ENCODE data around the gene COL5A2.

The COL5A2 gene

DNA sequence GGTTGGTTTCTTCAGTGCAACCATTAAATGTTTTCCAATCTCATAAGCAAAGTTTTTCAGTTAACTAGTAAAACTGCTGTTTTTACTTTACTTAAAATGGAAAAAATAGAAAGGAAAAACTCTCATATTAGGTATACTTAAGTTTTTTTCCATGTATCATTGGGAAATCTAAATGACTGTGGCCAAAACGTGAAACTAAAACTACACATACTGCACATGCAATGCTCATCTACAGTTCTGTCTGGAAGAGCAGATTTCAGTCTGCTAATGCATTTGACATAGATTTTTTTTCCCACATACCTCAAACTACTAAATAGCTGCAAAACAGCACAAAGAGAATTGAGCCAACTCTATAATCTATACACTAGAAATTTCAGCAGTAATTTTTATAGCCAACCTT is 62.6 kb downstream of the COL5A2 start:
- H3K27ac ChIP-seq: no peak overlapping the region
- TF ChIP-seq, protein P1, sequence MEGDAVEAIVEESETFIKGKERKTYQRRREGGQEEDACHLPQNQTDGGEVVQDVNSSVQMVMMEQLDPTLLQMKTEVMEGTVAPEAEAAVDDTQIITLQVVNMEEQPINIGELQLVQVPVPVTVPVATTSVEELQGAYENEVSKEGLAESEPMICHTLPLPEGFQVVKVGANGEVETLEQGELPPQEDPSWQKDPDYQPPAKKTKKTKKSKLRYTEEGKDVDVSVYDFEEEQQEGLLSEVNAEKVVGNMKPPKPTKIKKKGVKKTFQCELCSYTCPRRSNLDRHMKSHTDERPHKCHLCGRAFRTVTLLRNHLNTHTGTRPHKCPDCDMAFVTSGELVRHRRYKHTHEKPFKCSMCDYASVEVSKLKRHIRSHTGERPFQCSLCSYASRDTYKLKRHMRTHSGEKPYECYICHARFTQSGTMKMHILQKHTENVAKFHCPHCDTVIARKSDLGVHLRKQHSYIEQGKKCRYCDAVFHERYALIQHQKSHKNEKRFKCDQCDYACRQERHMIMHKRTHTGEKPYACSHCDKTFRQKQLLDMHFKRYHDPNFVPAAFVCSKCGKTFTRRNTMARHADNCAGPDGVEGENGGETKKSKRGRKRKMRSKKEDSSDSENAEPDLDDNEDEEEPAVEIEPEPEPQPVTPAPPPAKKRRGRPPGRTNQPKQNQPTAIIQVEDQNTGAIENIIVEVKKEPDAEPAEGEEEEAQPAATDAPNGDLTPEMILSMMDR (conservative IDR thresholded peaks at IDR 0.05): no peak
- TF ChIP-seq ZFX (IDR thresholded peaks at IDR 0.05): no peak

DNA sequence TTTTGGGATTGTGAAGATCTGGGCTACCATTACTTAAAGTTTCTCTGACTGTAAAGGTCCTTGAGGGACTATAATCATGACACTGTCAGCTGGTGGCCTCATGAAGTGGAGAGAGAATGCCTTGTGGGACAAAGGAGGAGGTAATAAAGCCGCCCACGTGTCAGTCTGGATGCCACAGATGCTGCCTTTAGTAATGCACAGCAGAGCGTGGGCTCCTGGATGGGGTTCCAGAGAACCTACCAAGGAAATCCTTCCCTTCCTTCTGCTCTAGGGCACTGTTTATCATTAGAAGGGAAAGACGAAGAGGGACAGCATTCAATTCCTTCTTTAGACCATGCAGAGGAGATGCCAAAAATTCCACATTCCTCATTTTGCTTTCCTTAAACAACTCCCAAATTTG is 63.5 kb downstream of the COL5A2 start:
- TF ChIP-seq, protein P1 (conservative IDR thresholded peaks at IDR 0.05): no peak
- H3K27ac ChIP-seq: no peak overlapping the region

DNA sequence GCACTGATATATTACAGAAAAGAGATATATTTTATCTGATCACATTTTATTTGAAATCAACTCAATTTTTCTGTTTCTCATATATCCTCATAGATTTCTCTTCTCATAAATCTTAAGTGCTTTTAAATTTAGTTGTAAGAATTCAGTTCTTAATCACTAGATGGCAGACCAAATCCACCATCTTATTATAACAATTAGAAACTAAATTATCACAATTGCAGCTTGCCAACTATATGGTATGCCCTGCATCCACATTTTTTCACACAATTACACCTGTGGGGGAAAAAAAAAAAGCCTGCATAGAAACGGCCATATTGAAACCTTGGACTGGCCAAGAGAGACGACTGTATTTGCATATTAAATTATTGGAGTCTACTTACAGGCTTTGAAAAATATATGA is 64.4 kb downstream of the COL5A2 start:
- TF ChIP-seq ZFX (IDR thresholded peaks at IDR 0.05): no peak
- TF ChIP-seq, protein P1 (conservative IDR thresholded peaks at IDR 0.05): peak; percentile 36
- H3K27ac ChIP-seq: no peak overlapping the region

DNA sequence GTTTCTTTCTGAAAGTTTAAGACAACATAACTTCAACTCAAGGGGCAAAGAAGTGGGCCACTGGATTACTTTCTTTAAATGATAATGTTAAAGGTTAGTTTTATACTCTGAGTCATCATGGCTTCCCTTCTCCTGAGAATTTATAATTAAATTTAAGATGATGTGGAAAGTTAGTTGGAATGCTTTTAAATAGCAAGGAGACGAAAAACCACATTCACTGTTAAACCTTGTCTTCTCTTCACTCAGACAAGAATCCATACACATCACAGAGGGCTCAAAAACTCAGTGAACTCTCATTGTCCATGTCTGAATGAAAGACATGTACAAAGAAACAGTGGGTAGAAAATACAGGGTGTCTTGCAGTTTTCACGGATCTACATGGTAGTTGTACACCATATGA is 65.6 kb downstream of the COL5A2 start:
- no peak for TF ChIP-seq ZFX (IDR thresholded peaks at IDR 0.05)
- TF ChIP-seq, protein P1 (conservative IDR thresholded peaks at IDR 0.05): no peak
- no peak overlapping the region for H3K27ac ChIP-seq

DNA sequence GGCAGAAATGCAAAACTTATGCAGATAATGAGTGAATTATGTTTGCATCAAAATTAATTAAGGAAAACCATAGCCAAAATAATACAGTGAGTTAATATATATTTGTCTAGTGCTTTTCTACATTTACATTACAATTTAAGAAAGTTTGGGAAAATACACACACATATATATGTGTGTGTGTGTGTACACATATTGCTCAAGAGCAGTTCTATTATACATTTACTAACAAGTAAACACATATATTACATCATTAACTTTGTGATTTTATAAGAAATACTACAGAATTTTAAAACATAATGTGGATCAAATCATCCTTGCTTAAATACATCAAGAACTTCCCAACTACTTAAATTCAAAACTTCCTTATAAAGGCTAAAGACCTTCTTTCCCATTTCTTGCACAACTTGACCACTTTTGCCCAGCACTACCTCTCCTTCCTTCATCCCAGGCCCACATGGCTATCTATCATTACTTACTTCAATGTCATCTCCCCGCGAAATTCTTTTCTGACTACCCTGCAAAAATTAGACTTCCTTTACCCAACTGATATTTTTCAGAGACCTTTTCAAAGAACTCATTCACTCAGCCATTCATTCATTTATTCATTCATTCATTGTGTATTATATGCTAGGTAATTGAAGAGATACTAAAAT is 68.4 kb downstream of the COL5A2 start:
- no peak overlapping the region for H3K27ac ChIP-seq

DNA sequence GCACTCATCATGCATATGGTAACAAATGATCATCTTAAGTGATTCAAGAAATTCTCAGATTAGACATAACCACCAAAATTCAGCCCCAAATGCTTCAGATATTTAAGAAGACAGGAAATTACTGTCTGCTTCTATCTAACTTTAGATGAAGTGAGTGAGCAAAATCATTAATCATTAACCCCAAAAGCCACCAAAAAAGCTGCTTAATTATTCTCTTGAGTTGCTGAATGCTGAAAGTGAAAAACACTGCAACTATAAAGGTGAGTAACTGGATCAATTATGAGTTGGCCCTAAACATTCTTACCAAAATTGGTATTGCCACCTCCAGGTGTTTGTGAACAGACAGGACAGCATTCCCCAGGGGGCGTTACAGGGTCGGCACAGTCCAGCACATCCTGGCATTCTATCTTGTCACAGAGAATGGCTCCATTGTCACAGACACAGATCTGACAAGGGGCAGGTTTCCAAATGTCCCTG is 69.6 kb downstream of the COL5A2 start:
- H3K27ac ChIP-seq: no peak overlapping the region
- TF ChIP-seq, protein P1 (conservative IDR thresholded peaks at IDR 0.05): no peak
- no peak for TF ChIP-seq ZFX (IDR thresholded peaks at IDR 0.05)

More for the DNA sequence above, 68.4 kb downstream of the COL5A2 start:
- TF ChIP-seq, protein P1 (conservative IDR thresholded peaks at IDR 0.05): no peak
- TF ChIP-seq ZFX (IDR thresholded peaks at IDR 0.05): no peak

DNA sequence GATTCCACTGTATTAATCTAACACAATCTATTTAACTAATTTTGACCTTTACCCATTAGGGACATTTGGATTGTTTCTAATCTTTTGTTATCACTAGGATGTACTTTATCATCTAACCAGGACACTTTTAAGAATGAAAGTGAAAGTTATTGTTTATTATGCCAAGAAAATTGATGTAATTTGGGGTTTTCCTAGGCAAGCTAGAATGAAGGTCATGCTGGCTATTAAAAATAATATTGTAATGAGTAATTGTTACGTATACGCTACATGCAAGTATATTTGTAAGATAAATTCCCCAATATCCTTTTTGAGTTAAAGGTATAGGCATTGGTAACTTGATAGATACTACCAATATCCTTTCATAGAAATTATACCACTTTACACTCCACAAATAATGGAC is 74.6 kb downstream of the COL5A2 start:
- no peak overlapping the region for H3K27ac ChIP-seq
- TF ChIP-seq ZFX (IDR thresholded peaks at IDR 0.05): no peak
- TF ChIP-seq, protein P1 (conservative IDR thresholded peaks at IDR 0.05): no peak
